ENCODE data around the gene PODXL. TPM values are rescaled to one million over a fixed set of nuclear protein-coding genes. Genes with fewer than 3 reads are reported as not detected.

The PODXL gene
- total RNA-seq, 2 donors from 2014 or later: 23.0 to 50.8 TPM

GRCh38 chr7:131489881-131490280 is 66.5 kb downstream of the PODXL start:
- Histone ChIP-seq H3K27me3 (replicated peaks; ENCODE audit: insufficient read depth) (no peaks in the 10 kb centered on the region), H3K36me3 (no peaks in the 10 kb centered on the region), H3K4me1 (ENCODE audit: control insufficient read depth in 1 of 2, low read depth in 2 of 2) (peaks cover 9 to 19% of the 10 kb centered on the region in 2 donors), H3K4me3 (no peak overlapping the region), H3K27ac (no peak overlapping the region), H3K9me3 (no peaks in the 10 kb centered on the region)
- ATAC-seq (ENCODE audit: insufficient number of reproducible peaks, low FRiP score, low read depth): no peak
- no peak for TF ChIP-seq CTCF (IDR thresholded peaks at IDR 0.05)
- no peak for DNase-seq (ENCODE audit: low spot score)

- H3K4me3 ChIP-seq: no peak overlapping the region
- DNase-seq (ENCODE audit: low spot score): no peak
- no peak overlapping the region for H3K27ac ChIP-seq
- TF ChIP-seq CTCF (IDR thresholded peaks at IDR 0.05): no peak
- H3K9me3 ChIP-seq: no peaks in the 10 kb centered on the region
- H3K27me3 ChIP-seq (replicated peaks; ENCODE audit: insufficient read depth): no peaks in the 10 kb centered on the region
- ATAC-seq (ENCODE audit: insufficient number of reproducible peaks, low FRiP score, low read depth): no peak
- no peaks in the 10 kb centered on the region for H3K36me3 ChIP-seq
- peaks cover 9 to 19% of the 10 kb centered on the region in 2 donors for H3K4me1 ChIP-seq (ENCODE audit: control insufficient read depth in 1 of 2, low read depth in 2 of 2)
Observed at GRCh38 chr7:131489196-131489595, 67.2 kb downstream of the PODXL start.

GRCh38 chr7:131488361-131488760 is 68.1 kb downstream of the PODXL start:
- Histone ChIP-seq H3K4me1 (ENCODE audit: control insufficient read depth in 1 of 2, low read depth in 2 of 2) (peaks cover 9 to 19% of the 10 kb centered on the region in 2 donors), H3K27me3 (replicated peaks; ENCODE audit: insufficient read depth) (no peaks in the 10 kb centered on the region), H3K4me3 (no peak overlapping the region), H3K36me3 (no peaks in the 10 kb centered on the region), H3K9me3 (no peaks in the 10 kb centered on the region), H3K27ac (no peak overlapping the region)
- ATAC-seq (ENCODE audit: insufficient number of reproducible peaks, low FRiP score, low read depth): no peak
- no peak for TF ChIP-seq CTCF (IDR thresholded peaks at IDR 0.05)
- no peak for DNase-seq (ENCODE audit: low spot score)

- no peak for ATAC-seq (ENCODE audit: insufficient number of reproducible peaks, low FRiP score, low read depth)
- H3K4me3 ChIP-seq: no peak overlapping the region
- no peak for TF ChIP-seq CTCF (IDR thresholded peaks at IDR 0.05)
- no peaks in the 10 kb centered on the region for H3K27me3 ChIP-seq (replicated peaks; ENCODE audit: insufficient read depth)
- H3K27ac ChIP-seq: no peak overlapping the region
- H3K9me3 ChIP-seq: no peaks in the 10 kb centered on the region
- DNase-seq (ENCODE audit: low spot score): no peak
- H3K4me1 ChIP-seq (ENCODE audit: control insufficient read depth in 1 of 2, low read depth in 2 of 2): peaks cover 9 to 19% of the 10 kb centered on the region in 2 donors
- H3K36me3 ChIP-seq: no peaks in the 10 kb centered on the region
Observed at GRCh38 chr7:131487217-131487616, 69.2 kb downstream of the PODXL start.

- ATAC-seq (ENCODE audit: insufficient number of reproducible peaks, low FRiP score, low read depth) (no peak), DNase-seq (ENCODE audit: low spot score) (no peak)
- TF ChIP-seq CTCF (IDR thresholded peaks at IDR 0.05): no peak
- Histone ChIP-seq H3K27me3 (replicated peaks; ENCODE audit: insufficient read depth) (no peaks in the 10 kb centered on the region), H3K36me3 (no peaks in the 10 kb centered on the region), H3K27ac (no peak overlapping the region), H3K9me3 (no peaks in the 10 kb centered on the region), H3K4me1 (ENCODE audit: control insufficient read depth in 1 of 2, low read depth in 2 of 2) (peaks cover 9 to 19% of the 10 kb centered on the region in 2 donors), H3K4me3 (no peak overlapping the region)
Observed at GRCh38 chr7:131486346-131486745, 70.1 kb downstream of the PODXL start.
